ENCODE results near the gene CTRB1.
"Not testable (repeated sequence)": the region's sequence is repeated elsewhere in the genome, so short reads cannot be mapped to it uniquely, and the experiment has no call there.

CTRB1 gene

GRCh38 chr16:75204905-75205304, 13.9 kb upstream of the CTRB1 start:
- not testable (repeated sequence) for DNase-seq

GRCh38 chr16:75205438-75205837, 13.3 kb upstream of the CTRB1 start:
- not testable (repeated sequence) for DNase-seq

GRCh38 chr16:75205961-75206748, 12.6 kb upstream of the CTRB1 start:
- not testable (repeated sequence) for DNase-seq

GRCh38 chr16:75206749-75207451, 11.9 kb upstream of the CTRB1 start, which contains the start of gene CTRB2:
Gene CTRB2 (minus strand): TSS chr16:75207161. CDS start chr16:75207141, 20 bp downstream.
- no peak for DNase-seq

- DNase-seq, result no peak
Measured at GRCh38 chr16:75207831-75208230, 11.0 kb upstream of the CTRB1 start.

GRCh38 chr16:75208242-75208825, 10.5 kb upstream of the CTRB1 start:
- no peak for DNase-seq

GRCh38 chr16:75208861-75209505, 9.8 kb upstream of the CTRB1 start:
- no peak for DNase-seq

- not testable (repeated sequence) for DNase-seq
Measured at GRCh38 chr16:75209514-75209913, 9.3 kb upstream of the CTRB1 start.

GRCh38 chr16:75209944-75210343, 8.8 kb upstream of the CTRB1 start:
- DNase-seq, result no peak

GRCh38 chr16:75211286-75211685, 7.5 kb upstream of the CTRB1 start:
- DNase-seq, result not testable (repeated sequence)

GRCh38 chr16:75216127-75216526, 2.7 kb upstream of the CTRB1 start:
- DNase-seq, result no peak

- DNase-seq, result no peak
Measured at GRCh38 chr16:75216576-75216975, 2.2 kb upstream of the CTRB1 start.

GRCh38 chr16:75217389-75217851, 1.4 kb upstream of the CTRB1 start:
- no peak for DNase-seq

- DNase-seq, result no peak
Measured at GRCh38 chr16:75219088-75219487, 300 bp downstream of the CTRB1 start.

- no peak for DNase-seq
Measured at GRCh38 chr16:75219838-75220237, 1.1 kb downstream of the CTRB1 start.

GRCh38 chr16:75222271-75222783, 3.5 kb downstream of the CTRB1 start:
- DNase-seq, result no peak

- DNase-seq, result not testable (repeated sequence)
Measured at GRCh38 chr16:75223129-75223528, 4.3 kb downstream of the CTRB1 start.

GRCh38 chr16:75224306-75225082, 5.7 kb downstream of the CTRB1 start:
- no peak for DNase-seq

- no peak for DNase-seq
Measured at GRCh38 chr16:75225092-75225491, 6.3 kb downstream of the CTRB1 start.

GRCh38 chr16:75225678-75226515, 7.1 kb downstream of the CTRB1 start:
- no peak for DNase-seq

Data from COR-L47 (cell line).